Measurements from ENCODE around the gene EIF4E1B. TPM values are rescaled to one million over a fixed set of nuclear protein-coding genes. Genes with fewer than 3 reads are reported as not detected.

EIF4E1B gene
- total RNA-seq, 2 donors from 2014 or later, result not detected

- no peak for DNase-seq (ENCODE audit: low spot score)
- Mint-ChIP-seq H3K4me3 (no peak overlapping the region), H3K36me3 (no peaks in the 10 kb centered on the region), H3K27me3 (peaks cover 29 to 32% of the 10 kb centered on the region in 2 donors), H3K27ac (no peak overlapping the region), H3K9me3 (no peaks in the 10 kb centered on the region), H3K4me1 (ENCODE audit: low read depth in 2 of 2) (peaks cover 7 to 12% of the 10 kb centered on the region in 2 donors)
- no peak for ATAC-seq
These were observed 45.3 kb downstream of the EIF4E1B start for GRCh38 chr5:176675676-176676360.

GRCh38 chr5:176676361-176676824, 45.9 kb downstream of the EIF4E1B start:
- Mint-ChIP-seq H3K36me3 (no peaks in the 10 kb centered on the region), H3K4me1 (ENCODE audit: low read depth in 2 of 2) (peaks cover 7 to 12% of the 10 kb centered on the region in 2 donors), H3K9me3 (no peaks in the 10 kb centered on the region), H3K27ac (no peak overlapping the region), H3K27me3 (peaks cover 29% of the 10 kb centered on the region in 2 donors), H3K4me3 (no peak overlapping the region)
- no peak for DNase-seq (ENCODE audit: low spot score)
- no peak for ATAC-seq

- ATAC-seq (no peak), DNase-seq (ENCODE audit: low spot score) (no peak)
- Mint-ChIP-seq H3K27me3 (peaks cover 26 to 33% of the 10 kb centered on the region in 2 donors), H3K27ac (no peak overlapping the region), H3K9me3 (no peaks in the 10 kb centered on the region), H3K36me3 (no peaks in the 10 kb centered on the region), H3K4me3 (no peak overlapping the region), H3K4me1 (ENCODE audit: low read depth in 2 of 2) (peaks cover 7 to 12% of the 10 kb centered on the region in 2 donors)
These were observed 46.9 kb downstream of the EIF4E1B start for GRCh38 chr5:176677209-176677939.

GRCh38 chr5:176678584-176678983, 48.1 kb downstream of the EIF4E1B start:
- ATAC-seq, result no peak
- Mint-ChIP-seq H3K27ac (no peak overlapping the region), H3K9me3 (no peaks in the 10 kb centered on the region), H3K27me3 (peaks cover 32 to 42% of the 10 kb centered on the region in 2 donors), H3K4me1 (ENCODE audit: low read depth in 2 of 2) (peaks cover 7 to 10% of the 10 kb centered on the region in 2 donors), H3K4me3 (no peak overlapping the region), H3K36me3 (no peaks in the 10 kb centered on the region)
- DNase-seq (ENCODE audit: low spot score), result no peak

GRCh38 chr5:176679365-176680225, 49.1 kb downstream of the EIF4E1B start:
- H3K36me3 Mint-ChIP-seq, result no peaks in the 10 kb centered on the region
- H3K27me3 Mint-ChIP-seq, result peaks cover 40 to 52% of the 10 kb centered on the region in 2 donors
- no peak overlapping the region for H3K4me3 Mint-ChIP-seq

GRCh38 chr5:176680226-176680563, 49.7 kb downstream of the EIF4E1B start:
- Mint-ChIP-seq H3K36me3 (peaks cover 5% of the 10 kb centered on the region), H3K27ac (no peak overlapping the region), H3K4me3 (no peak overlapping the region), H3K27me3 (peaks cover 43 to 58% of the 10 kb centered on the region in 2 donors), H3K9me3 (peaks cover 4% of the 10 kb centered on the region), H3K4me1 (ENCODE audit: low read depth in 2 of 2) (no peaks in the 10 kb centered on the region)
- no peak for ATAC-seq
- DNase-seq (ENCODE audit: low spot score), result peak; percentile 46

More at GRCh38 chr5:176679365-176680225, 49.1 kb downstream of the EIF4E1B start:
- no peak for DNase-seq (ENCODE audit: low spot score)
- Mint-ChIP-seq H3K9me3 (no peaks in the 10 kb centered on the region), H3K4me1 (ENCODE audit: low read depth in 2 of 2) (peaks cover 3% of the 10 kb centered on the region in 2 donors), H3K27ac (no peak overlapping the region)
- no peak for ATAC-seq

GRCh38 chr5:176682016-176682531, 51.6 kb downstream of the EIF4E1B start:
- peaks cover 48 to 67% of the 10 kb centered on the region in 2 donors for H3K27me3 Mint-ChIP-seq
- DNase-seq (ENCODE audit: low spot score) (peak; percentile 51), ATAC-seq (no peak)
- H3K4me3 Mint-ChIP-seq, result no peak overlapping the region
- peaks cover 8% of the 10 kb centered on the region for H3K36me3 Mint-ChIP-seq
- no peaks in the 10 kb centered on the region for H3K4me1 Mint-ChIP-seq (ENCODE audit: low read depth in 2 of 2)
- H3K27ac Mint-ChIP-seq, result no peak overlapping the region
- peaks cover 4% of the 10 kb centered on the region for H3K9me3 Mint-ChIP-seq

- H3K36me3 Mint-ChIP-seq, result peaks cover 8% of the 10 kb centered on the region
- DNase-seq (ENCODE audit: low spot score) (no peak), ATAC-seq (no peak)
- peaks cover 36 to 49% of the 10 kb centered on the region in 2 donors for H3K27me3 Mint-ChIP-seq
- peaks cover 4% of the 10 kb centered on the region for H3K9me3 Mint-ChIP-seq
- no peak overlapping the region for H3K27ac Mint-ChIP-seq
- H3K4me1 Mint-ChIP-seq (ENCODE audit: low read depth in 2 of 2), result no peaks in the 10 kb centered on the region
- no peak overlapping the region for H3K4me3 Mint-ChIP-seq
These were observed 54.5 kb downstream of the EIF4E1B start for GRCh38 chr5:176685010-176685409.

GRCh38 chr5:176687247-176687646, 56.8 kb downstream of the EIF4E1B start:
- DNase-seq (ENCODE audit: low spot score) (no peak), ATAC-seq (no peak)
- Mint-ChIP-seq H3K9me3 (peaks cover 4% of the 10 kb centered on the region), H3K4me1 (ENCODE audit: low read depth in 2 of 2) (no peaks in the 10 kb centered on the region), H3K27ac (no peak overlapping the region), H3K27me3 (peaks cover 38 to 45% of the 10 kb centered on the region in 2 donors), H3K36me3 (peaks cover 8% of the 10 kb centered on the region), H3K4me3 (no peak overlapping the region)

GRCh38 chr5:176687881-176688280, 57.4 kb downstream of the EIF4E1B start:
- H3K4me1 Mint-ChIP-seq (ENCODE audit: low read depth in 2 of 2), result no peaks in the 10 kb centered on the region
- ATAC-seq, result no peak
- H3K36me3 Mint-ChIP-seq, result peaks cover 8% of the 10 kb centered on the region
- H3K27me3 Mint-ChIP-seq, result peaks cover 36 to 45% of the 10 kb centered on the region in 2 donors
- peaks cover 4% of the 10 kb centered on the region for H3K9me3 Mint-ChIP-seq
- H3K4me3 Mint-ChIP-seq, result no peak overlapping the region
- H3K27ac Mint-ChIP-seq, result no peak overlapping the region
- no peak for DNase-seq (ENCODE audit: low spot score)

- H3K27me3 Mint-ChIP-seq, result peaks cover 29 to 39% of the 10 kb centered on the region in 2 donors
These were observed 60.4 kb downstream of the EIF4E1B start for GRCh38 chr5:176690911-176691310.

GRCh38 chr5:176691524-176691923, 61.0 kb downstream of the EIF4E1B start:
- no peak overlapping the region for H3K27ac Mint-ChIP-seq
- ATAC-seq, result no peak

More at GRCh38 chr5:176690911-176691310, 60.4 kb downstream of the EIF4E1B start:
- H3K9me3 Mint-ChIP-seq, result no peaks in the 10 kb centered on the region
- no peak for ATAC-seq
- no peaks in the 10 kb centered on the region for H3K4me1 Mint-ChIP-seq (ENCODE audit: low read depth in 2 of 2)
- no peaks in the 10 kb centered on the region for H3K36me3 Mint-ChIP-seq
- H3K4me3 Mint-ChIP-seq, result no peak overlapping the region
- DNase-seq (ENCODE audit: low spot score), result no peak
- H3K27ac Mint-ChIP-seq, result no peak overlapping the region

GRCh38 chr5:176692326-176692725, 61.9 kb downstream of the EIF4E1B start:
- H3K4me1 Mint-ChIP-seq (ENCODE audit: low read depth in 2 of 2), result no peaks in the 10 kb centered on the region
- ATAC-seq, result no peak
- no peaks in the 10 kb centered on the region for H3K36me3 Mint-ChIP-seq
- no peaks in the 10 kb centered on the region for H3K9me3 Mint-ChIP-seq
- peaks cover 41 to 49% of the 10 kb centered on the region in 2 donors for H3K27me3 Mint-ChIP-seq
- no peak overlapping the region for H3K4me3 Mint-ChIP-seq
- DNase-seq (ENCODE audit: low spot score), result no peak
- no peak overlapping the region for H3K27ac Mint-ChIP-seq

More at GRCh38 chr5:176691524-176691923, 61.0 kb downstream of the EIF4E1B start:
- Mint-ChIP-seq H3K27me3 (peaks cover 33 to 42% of the 10 kb centered on the region in 2 donors), H3K4me1 (ENCODE audit: low read depth in 2 of 2) (no peaks in the 10 kb centered on the region), H3K36me3 (no peaks in the 10 kb centered on the region), H3K9me3 (no peaks in the 10 kb centered on the region), H3K4me3 (no peak overlapping the region)
- no peak for DNase-seq (ENCODE audit: low spot score)
